GM12878 (cell line): ENCODE results near the gene GARIN5A. TPM values are rescaled to one million over a fixed set of nuclear protein-coding genes. Genes with fewer than 3 reads are reported as not detected.

Experiments
- ATAC-seq: fragments of 200-7000 bp; cut with Tn5 transposase; 3 replicates; pipeline ENCODE4 v1.9.1; 2020; ENCODE audit warnings: mild to moderate bottlenecking, moderate library complexity
- BruUV-seq: library from RNA; stranded (reverse); fragments of 400-500 nt; replicated peaks from 2 replicates; lab custom pipeline; 2021; lab: Mats Ljungman, UMichigan
- CTCF ChIA-PET: fragments of 300-600 bp; sonication (Branson Sonifier 250); formaldehyde crosslinking; extraction: SDS; loops from one replicate; lab custom pipeline; 2021; ENCODE audit warnings: inconsistent platforms; lab: Yijun Ruan, JAX
- POLR2A ChIA-PET: fragments of 350-600 bp; formaldehyde crosslinking; extraction: SDS; loops from one replicate; lab custom pipeline; 2021; ENCODE audit warnings: inconsistent platforms; lab: Charles Lee
- RAD21 ChIA-PET: fragments of 300-600 bp; sonication (Branson Sonifier 250); formaldehyde crosslinking; loops from one replicate; lab custom pipeline; 2023; ENCODE audit warnings: antibody characterized with exemption; ENCODE audit not compliant: unreplicated experiment; lab: Charles Lee
- SMC1A ChIA-PET: fragments of 300-600 bp; sonication (Branson Sonifier 250); formaldehyde crosslinking; loops from one replicate; lab custom pipeline; 2023; ENCODE audit not compliant: unreplicated experiment, uncharacterized antibody; lab: Charles Lee
- DNase-seq: peaks from one replicate; pipeline ENCODE4 v3.0.0-alpha.2; 2011; ENCODE audit warnings: low read depth, low spot score
- FAIRE-seq: peaks from 3 replicates; lab custom pipeline; 2011; peaks lifted over from hg19 to GRCh38; lab: Jason Lieb, UNC
- H2AFZ ChIP-seq: 2 replicates; pipeline ENCODE4 v1.6.0; 2011; ENCODE audit warnings: low read depth, low read length, control low read depth; ENCODE audit not compliant: control insufficient read depth
- H3K27ac ChIP-seq: 2 replicates; pipeline ENCODE4 v1.5.1; 2011; ENCODE audit warnings: control low read depth; ENCODE audit not compliant: control insufficient read depth, insufficient read depth
- H3K27me3 ChIP-seq, 2 experiments: replicated peaks in 1 of 2; 2 replicates each; pipeline versions ENCODE4 v1.6.0 to v1.6.1; 2011; ENCODE audit warnings: low read length in 1 of 2; ENCODE audit not compliant: control insufficient read depth in 2 of 2, insufficient read depth in 2 of 2
- H3K36me3 ChIP-seq, 2 experiments: 2 replicates each; pipeline ENCODE4 v1.5.1; 2011; ENCODE audit warnings: low read length in 1 of 2; ENCODE audit not compliant: control insufficient read depth in 2 of 2, insufficient read depth in 2 of 2
- H3K4me1 ChIP-seq: 2 replicates; pipeline ENCODE4 v1.6.1; 2011; ENCODE audit warnings: mild to moderate bottlenecking, low read length, moderate library complexity, mixed read lengths; ENCODE audit not compliant: control insufficient read depth, insufficient read depth
- H3K4me2 ChIP-seq: 2 replicates; pipeline ENCODE4 v1.6.0; 2011; ENCODE audit warnings: control low read depth; ENCODE audit not compliant: control insufficient read depth, insufficient read depth
- H3K4me3 ChIP-seq: fragments of 200-600 bp; sonication (generic); 2 replicates; pipeline ENCODE4 v1.5.1; 2016
- H3K79me2 ChIP-seq: 2 replicates; pipeline ENCODE4 v1.6.0; 2011; ENCODE audit warnings: low read length; ENCODE audit not compliant: control insufficient read depth, insufficient read depth
- H3K9ac ChIP-seq: 2 replicates; pipeline ENCODE4 v1.8.0; 2011; ENCODE audit warnings: low read length, control low read depth, mixed read lengths; ENCODE audit not compliant: control insufficient read depth, insufficient read depth
- H3K9me3 ChIP-seq: replicated peaks from 3 replicates; pipeline ENCODE4 v1.5.1; 2011; ENCODE audit warnings: mild to moderate bottlenecking, low read length; ENCODE audit not compliant: control insufficient read depth, insufficient read depth
- H4K20me1 ChIP-seq: 2 replicates; pipeline ENCODE4 v1.6.0; 2011; ENCODE audit not compliant: control insufficient read depth, insufficient read depth
- ATF7 ChIP-seq: fragments of 450-650 bp; IDR thresholded peaks from 2 replicates; pipeline ENCODE4 v1.6.1; 2016; ENCODE audit warnings: low read depth, mild to moderate bottlenecking
- CEBPZ ChIP-seq: fragments of 150-350 bp; IDR thresholded peaks from 2 replicates; pipeline ENCODE4 v1.6.1; 2016; ENCODE audit warnings: low read depth, low read length
- CHD2 ChIP-seq: IDR thresholded peaks from 2 replicates; pipeline ENCODE4 v1.6.1; 2011; ENCODE audit warnings: low read depth, low read length, improper control_type of control experiment, borderline replicate concordance
- CHD4 ChIP-seq: fragments of 200-600 bp; sonication (generic); IDR thresholded peaks from 2 replicates; pipeline ENCODE4 v1.6.1; 2016; ENCODE audit warnings: mild to moderate bottlenecking
- ESRRA ChIP-seq: IDR thresholded peaks from 2 replicates; pipeline ENCODE4 v1.6.1; 2012; ENCODE audit warnings: mild to moderate bottlenecking, low read length, improper control_type of control experiment
- HDAC6 ChIP-seq: fragments of 200-600 bp; sonication (generic); IDR thresholded peaks from one replicate; pipeline ENCODE4 v1.8.0; 2017; ENCODE audit warnings: antibody characterized with exemption; ENCODE audit not compliant: unreplicated experiment
- HDGF ChIP-seq: fragments of 450-650 bp; IDR thresholded peaks from 2 replicates; pipeline ENCODE4 v1.6.1; 2016; ENCODE audit warnings: antibody characterized with exemption
- MEF2A ChIP-seq: IDR thresholded peaks from 2 replicates; pipeline ENCODE4 v1.6.1; 2011; ENCODE audit warnings: low read depth, mild to moderate bottlenecking, low read length, moderate library complexity; ENCODE audit not compliant: insufficient read depth
- POLR2A ChIP-seq: IDR thresholded peaks from 2 replicates; pipeline ENCODE4 v1.6.1; 2011; ENCODE audit warnings: low read depth, mild to moderate bottlenecking, low read length
- SMARCA5 ChIP-seq: fragments of 450-650 bp; IDR thresholded peaks from 2 replicates; pipeline ENCODE4 v1.6.1; 2017; ENCODE audit warnings: mild to moderate bottlenecking
- SPI1 ChIP-seq: IDR thresholded peaks from 2 replicates; pipeline ENCODE4 v1.6.1; 2011; ENCODE audit warnings: low read depth, mild to moderate bottlenecking, low read length, moderate library complexity, borderline replicate concordance; ENCODE audit not compliant: insufficient read depth
- TCF7 ChIP-seq: IDR thresholded peaks from 2 replicates; pipeline ENCODE4 v1.6.1; 2014; ENCODE audit warnings: antibody characterized with exemption, borderline replicate concordance
- WGBS: methylation state at CpG from one replicate; pipeline ENCODE4 v1.1.6; 2016; ENCODE audit warnings: low lambda C conversion rate; ENCODE audit not compliant: insufficient replicate concordance, insufficient coverage; ENCODE audit errors: missing lambda C conversion rate; 5-methylcytosine and 5-hydroxymethylcytosine counted together
- in situ Hi-C: fragments of 300-500 bp; cut with MboI; formaldehyde crosslinking; loops from 9 replicates; pipeline ENCODE4 v1.14.3; 2018; ENCODE audit warnings: mixed read lengths
- intact Hi-C: fragments of 100-400 bp; cut with micrococcal nuclease; formaldehyde crosslinking; loops from one replicate; pipeline ENCODE4 v1.14.2; 2022; ENCODE audit not compliant: unreplicated experiment
- polyA plus RNA-seq, 11 experiments: library from polyadenylated mRNA; depleted of rRNA in 4 of 11; unstranded in 6 of 11; stranded (reverse) in 5 of 11; fragments of >200 nt; fragmentation: Nextera tagmentation in 4 of 11; fragmentation: Illumina TruSeq in 1 of 11; extraction: Ambion mirVana in 4 of 11; extraction: Trizol in 1 of 11; gene quantifications; 1 replicate in 1 of 11; 2 replicates in 10 of 11; pipeline versions ENCODE4 v1.2.1 to v1.2.3, GENCODE V29; 2011 to 2016; ENCODE audit warnings: inconsistent platforms in 2 of 11, missing spikeins in 2 of 11, low read depth in 1 of 11
- total RNA-seq, 4 experiments: library from RNA; depleted of rRNA in 3 of 4; stranded (reverse); fragments of >200 nt in 3 of 4; fragmentation: Illumina TruSeq in 1 of 4; extraction: Trizol in 1 of 4; gene quantifications; 2 replicates each; pipeline versions ENCODE4 v1.2.1 to v1.2.3, GENCODE V29; 2013 to 2021

Gene GARIN5A
- total and polyA plus RNA-seq, 10 of the 15 experiments (the other 5 are each of a cell fraction or from before 2014, with no cell fraction given), result 0.18 to 1.2 (median 0.24) TPM; not detected in 6

GRCh38 chr19:50459638-50460037, 17.0 kb downstream of the GARIN5A start:
- no peak for FAIRE-seq
- ChIA-PET CTCF (interaction anchor here (0.6 to 4.6 kb wide), 15 partner anchors 23 to 131 kb away, joined by 3 to 167 read pairs (median 9); partner anchors contain the start of genes KCNC3, NAPSA, NR1H2 and SPIB), SMC1A (interaction anchor here (0.7 to 4.6 kb wide), 14 partner anchors 16 to 112 kb away, joined by 4 to 68 read pairs (median 8); partner anchors contain the start of genes NAPSA, NR1H2, POLD1 and SPIB), RAD21 (interaction anchor here (0.9 to 3.9 kb wide), 18 partner anchors 14 to 131 kb away, joined by 3 to 72 read pairs (median 6); partner anchors contain the start of genes KCNC3, NAPSA, POLD1 and SPIB), POLR2A (interaction anchor here (0.8 to 2.0 kb wide), 8 partner anchors 10 to 102 kb away, joined by 3 to 35 read pairs (median 6); partner anchors contain the start of genes NAPSA, NR1H2 and SPIB)
- in situ Hi-C loops, result loop anchor here (5.0 kb wide), 1 partner anchor 92 kb away; the partner anchor contains the start of gene NAPSA
- Histone ChIP-seq H3K4me2 (peak overlapping the region; percentile 99), H3K36me3 (no peaks in the 10 kb centered on the region), H3K9me3 (no peaks in the 10 kb centered on the region), H3K27ac (peak overlapping the region; percentile 73), H3K4me1 (peaks cover 20% of the 10 kb centered on the region), H3K4me3 (no peak overlapping the region), H3K79me2 (no peaks in the 10 kb centered on the region), H3K9ac (no peak overlapping the region; the same call in 1 of the 2 replicates), H4K20me1 (no peaks in the 10 kb centered on the region), H2AFZ (peak overlapping the region; percentile 86), H3K27me3 (no peaks in the 10 kb centered on the region)
- intact Hi-C loops, result loop anchor here (2.0 kb wide), 2 partner anchors 29 to 41 kb away; partner anchors contain the start of gene SPIB
- WGBS, result 0% methylated on average over 1 of the region's 1 CpG
- no TSS peak for BruUV-seq
- no peak for ATAC-seq
- TF ChIP-seq CHD4 (no peak), SPI1 (peak; percentile 39; the same call in 1 of the 2 replicates), HDGF (peak; percentile 55)
- no peak for DNase-seq

- no peak overlapping the region for H2AFZ ChIP-seq
- no peak overlapping the region for H3K9ac ChIP-seq
- ChIA-PET CTCF (no interaction called here), SMC1A (interaction anchor here (1.2 kb wide), 1 partner anchor 91 kb away, joined by 4 read pairs; no protein-coding TSS in a partner anchor), RAD21 (no interaction called here), POLR2A (no interaction called here)
- in situ Hi-C loops (no loop called here), intact Hi-C loops (no loop called here)
- BruUV-seq, result no TSS peak
- no peak overlapping the region for H3K4me3 ChIP-seq
- FAIRE-seq, result no peak
- no peaks in the 10 kb centered on the region for H3K79me2 ChIP-seq
- H3K4me1 ChIP-seq, result peaks cover 20% of the 10 kb centered on the region
- no peaks in the 10 kb centered on the region for H4K20me1 ChIP-seq
- no peak overlapping the region for H3K4me2 ChIP-seq
- H3K27ac ChIP-seq, result no peak overlapping the region
- H3K27me3 ChIP-seq, result no peaks in the 10 kb centered on the region
- H3K9me3 ChIP-seq, result no peaks in the 10 kb centered on the region
- no peak for ATAC-seq
- H3K36me3 ChIP-seq, result no peaks in the 10 kb centered on the region
- no peak for DNase-seq
- 93% methylated on average over 19 of the region's 32 CpGs for WGBS
- no peak for TF ChIP-seq MEF2A
- no peak for TF ChIP-seq POLR2A
- no peak for TF ChIP-seq HDAC6
- no peak for TF ChIP-seq CEBPZ
- no peak for TF ChIP-seq ATF7
- TF ChIP-seq TCF7, result no peak
- TF ChIP-seq ESRRA, result no peak
- TF ChIP-seq CHD2, result no peak
- no peak for TF ChIP-seq SMARCA5
Measured at GRCh38 chr19:50459067-50459456, 17.6 kb downstream of the GARIN5A start.
